ENCODE results near the gene KANK2. TPM values are rescaled to one million over a fixed set of nuclear protein-coding genes. Genes with fewer than 3 reads are reported as not detected.
A peak's percentile ranks its signal among the peaks of the same experiment; 100 is the strongest.
"Not testable (repeated sequence)": the region's sequence is repeated elsewhere in the genome, so short reads cannot be mapped to it uniquely, and the experiment has no call there.

The KANK2 gene
- total RNA-seq, 2 experiments from 2014 or later, result 6.1 to 8.0 TPM

- Mint-ChIP-seq H3K27ac (no peak overlapping the region), H3K9me3 (ENCODE audit: insufficient read depth) (no peaks in the 10 kb centered on the region), H3K36me3 (ENCODE audit: low read depth) (no peaks in the 10 kb centered on the region), H3K4me3 (no peak overlapping the region), H3K27me3 (ENCODE audit: low read depth) (peaks cover 2% of the 10 kb centered on the region), H3K4me1 (ENCODE audit: low read depth) (no peaks in the 10 kb centered on the region)
- ATAC-seq (no peak), DNase-seq (no peak)
- CTCF ChIA-PET, result interaction anchor here (1.6 kb wide), 1 partner anchor 8 kb away, joined by 4 read pairs; the partner anchor contains the start of gene SPC24
- POLR2A ChIA-PET, result interaction anchor here (0.6 kb wide), 1 partner anchor 48 kb away, joined by 3 read pairs; no protein-coding TSS in a partner anchor
These were observed 33.0 kb downstream of the KANK2 start for GRCh38 chr19:11164296-11164695.

- H3K4me3 Mint-ChIP-seq; H3K27me3 Mint-ChIP-seq (ENCODE audit: low read depth); H3K36me3 Mint-ChIP-seq (ENCODE audit: low read depth); DNase-seq; ATAC-seq; H3K27ac Mint-ChIP-seq; H3K4me1 Mint-ChIP-seq (ENCODE audit: low read depth); POLR2A ChIA-PET; CTCF ChIA-PET; H3K9me3 Mint-ChIP-seq (ENCODE audit: insufficient read depth): not testable (repeated sequence)
These were observed 36.9 kb downstream of the KANK2 start for GRCh38 chr19:11160440-11160768.

- CTCF ChIA-PET, result no interaction called here
- no peak overlapping the region for H3K4me3 Mint-ChIP-seq
These were observed 37.5 kb downstream of the KANK2 start for GRCh38 chr19:11159598-11160439.

GRCh38 chr19:11155373-11156120 lies 41.8 kb downstream of the KANK2 start, which contains the start of gene SPC24:
TSS of gene SPC24 (minus strand) at chr19:11155782. CDS start at chr19:11155776, 6 bp downstream.
- DNase-seq (peak; percentile 97), ATAC-seq (peak; percentile 99)
- peaks cover 27% of the 10 kb centered on the region for H3K4me1 Mint-ChIP-seq (ENCODE audit: low read depth)
- no peaks in the 10 kb centered on the region for H3K9me3 Mint-ChIP-seq (ENCODE audit: insufficient read depth)
- CTCF ChIA-PET, result interaction anchor here (0.8 to 1.7 kb wide), 8 partner anchors 9 to 327 kb away, joined by 3 to 7 read pairs (median 4); no protein-coding TSS in a partner anchor
- POLR2A ChIA-PET, result interaction anchor here (0.5 to 1.9 kb wide), 8 partner anchors 10 to 1577 kb away, joined by 3 to 8 read pairs (median 4); partner anchors contain the start of gene LDLR
- peak within 1 kb of the TSS; percentile 78 for H3K27ac Mint-ChIP-seq
- peaks cover 27% of the 10 kb centered on the region for H3K36me3 Mint-ChIP-seq (ENCODE audit: low read depth)
- no peaks in the 10 kb centered on the region for H3K27me3 Mint-ChIP-seq (ENCODE audit: low read depth)
- peak within 1 kb of the TSS; percentile 85 for H3K4me3 Mint-ChIP-seq

More at GRCh38 chr19:11159598-11160439, 37.5 kb downstream of the KANK2 start:
- POLR2A ChIA-PET, result no interaction called here
- Mint-ChIP-seq H3K27me3 (ENCODE audit: low read depth) (peaks cover 2% of the 10 kb centered on the region), H3K9me3 (ENCODE audit: insufficient read depth) (no peaks in the 10 kb centered on the region), H3K4me1 (ENCODE audit: low read depth) (peaks cover 7% of the 10 kb centered on the region), H3K27ac (no peak overlapping the region), H3K36me3 (ENCODE audit: low read depth) (peaks cover 2% of the 10 kb centered on the region)
- DNase-seq, result no peak
- ATAC-seq, result no peak

- H3K4me1 Mint-ChIP-seq (ENCODE audit: low read depth), result peaks cover 27% of the 10 kb centered on the region
- no peaks in the 10 kb centered on the region for H3K27me3 Mint-ChIP-seq (ENCODE audit: low read depth)
- H3K36me3 Mint-ChIP-seq (ENCODE audit: low read depth), result peaks cover 27% of the 10 kb centered on the region
- no peaks in the 10 kb centered on the region for H3K9me3 Mint-ChIP-seq (ENCODE audit: insufficient read depth)
- ChIA-PET POLR2A (interaction anchor here (1.4 to 1.6 kb wide), 2 partner anchors 9 to 11 kb away, joined by 5 to 8 read pairs; no protein-coding TSS in a partner anchor), CTCF (interaction anchor here (0.8 to 1.7 kb wide), 3 partner anchors 11 to 110 kb away, joined by 3 to 7 read pairs (median 5); no protein-coding TSS in a partner anchor)
- no peak for ATAC-seq
- peak overlapping the region; percentile 85 for H3K4me3 Mint-ChIP-seq
- no peak for DNase-seq
- peak overlapping the region; percentile 78 for H3K27ac Mint-ChIP-seq
These were observed 42.7 kb downstream of the KANK2 start for GRCh38 chr19:11154683-11155047.

GRCh38 chr19:11152318-11153062 lies 44.9 kb downstream of the KANK2 start:
- no peaks in the 10 kb centered on the region for H3K27me3 Mint-ChIP-seq (ENCODE audit: low read depth)
- CTCF ChIA-PET, result interaction anchor here (1.5 to 2.0 kb wide), 2 partner anchors 26 to 210 kb away, joined by 3 to 7 read pairs; no protein-coding TSS in a partner anchor
- no peak overlapping the region for H3K4me3 Mint-ChIP-seq
- peaks cover 42% of the 10 kb centered on the region for H3K36me3 Mint-ChIP-seq (ENCODE audit: low read depth)
- POLR2A ChIA-PET, result interaction anchor here (0.6 to 1.5 kb wide), 2 partner anchors 9 to 29 kb away, joined by 3 to 4 read pairs; no protein-coding TSS in a partner anchor
- DNase-seq, result no peak
- H3K9me3 Mint-ChIP-seq (ENCODE audit: insufficient read depth), result no peaks in the 10 kb centered on the region
- no peak for ATAC-seq
- H3K27ac Mint-ChIP-seq, result no peak overlapping the region
- H3K4me1 Mint-ChIP-seq (ENCODE audit: low read depth), result peaks cover 27% of the 10 kb centered on the region

GRCh38 chr19:11151181-11151580 lies 46.2 kb downstream of the KANK2 start:
- no peaks in the 10 kb centered on the region for H3K27me3 Mint-ChIP-seq (ENCODE audit: low read depth)
- H3K9me3 Mint-ChIP-seq (ENCODE audit: insufficient read depth), result no peaks in the 10 kb centered on the region
- no peak overlapping the region for H3K4me3 Mint-ChIP-seq
- H3K27ac Mint-ChIP-seq, result no peak overlapping the region
- no peak for ATAC-seq
- CTCF ChIA-PET, result interaction anchor here (1.3 to 2.0 kb wide), 3 partner anchors 13 to 209 kb away, joined by 3 to 7 read pairs (median 4); no protein-coding TSS in a partner anchor
- no peak for DNase-seq
- peaks cover 49% of the 10 kb centered on the region for H3K36me3 Mint-ChIP-seq (ENCODE audit: low read depth)
- H3K4me1 Mint-ChIP-seq (ENCODE audit: low read depth), result peaks cover 23% of the 10 kb centered on the region
- POLR2A ChIA-PET, result no interaction called here

- Mint-ChIP-seq H3K4me1 (ENCODE audit: low read depth) (peaks cover 20% of the 10 kb centered on the region), H3K27me3 (ENCODE audit: low read depth) (no peaks in the 10 kb centered on the region), H3K9me3 (ENCODE audit: insufficient read depth) (no peaks in the 10 kb centered on the region), H3K4me3 (no peak overlapping the region), H3K27ac (no peak overlapping the region), H3K36me3 (ENCODE audit: low read depth) (peaks cover 57% of the 10 kb centered on the region)
- CTCF ChIA-PET, result interaction anchor here (0.7 kb wide), 1 partner anchor 22 kb away, joined by 3 read pairs; no protein-coding TSS in a partner anchor
- DNase-seq, result no peak
- POLR2A ChIA-PET, result no interaction called here
- ATAC-seq, result no peak
These were observed 49.3 kb downstream of the KANK2 start for GRCh38 chr19:11148001-11148400.

GRCh38 chr19:11145536-11145924 lies 51.8 kb downstream of the KANK2 start:
- Mint-ChIP-seq H3K27ac (no peak overlapping the region), H3K4me1 (ENCODE audit: low read depth) (peaks cover 13% of the 10 kb centered on the region), H3K27me3 (ENCODE audit: low read depth) (no peaks in the 10 kb centered on the region), H3K9me3 (ENCODE audit: insufficient read depth) (no peaks in the 10 kb centered on the region), H3K36me3 (ENCODE audit: low read depth) (peaks cover 43% of the 10 kb centered on the region), H3K4me3 (no peak overlapping the region)
- POLR2A ChIA-PET, result interaction anchor here (1.7 kb wide), 1 partner anchor 10 kb away, joined by 5 read pairs; the partner anchor contains the start of gene SPC24
- ATAC-seq (no peak), DNase-seq (no peak)
- CTCF ChIA-PET, result no interaction called here

- H3K36me3 Mint-ChIP-seq (ENCODE audit: low read depth), result peaks cover 29% of the 10 kb centered on the region
- no peaks in the 10 kb centered on the region for H3K27me3 Mint-ChIP-seq (ENCODE audit: low read depth)
- H3K27ac Mint-ChIP-seq, result no peak overlapping the region
- no peak overlapping the region for H3K4me3 Mint-ChIP-seq
- H3K9me3 Mint-ChIP-seq (ENCODE audit: insufficient read depth), result no peaks in the 10 kb centered on the region
- H3K4me1 Mint-ChIP-seq (ENCODE audit: low read depth), result peaks cover 21% of the 10 kb centered on the region
- ATAC-seq (no peak), DNase-seq (no peak)
- CTCF ChIA-PET, result interaction anchor here (0.7 kb wide), 1 partner anchor 13 kb away, joined by 5 read pairs; the partner anchor contains the start of gene SPC24
- POLR2A ChIA-PET, result interaction anchor here (2.2 kb wide), 1 partner anchor 13 kb away, joined by 8 read pairs; the partner anchor contains the start of gene SPC24
These were observed 54.7 kb downstream of the KANK2 start for GRCh38 chr19:11142528-11143171.
